ENCODE results near the gene GCSH.
A peak's percentile ranks its signal among the peaks of the same experiment; 100 is the strongest.

The GCSH gene

GRCh38 chr16:81101702-81102101 is 5.5 kb upstream of the GCSH start:
- TF ChIP-seq, protein P1, sequence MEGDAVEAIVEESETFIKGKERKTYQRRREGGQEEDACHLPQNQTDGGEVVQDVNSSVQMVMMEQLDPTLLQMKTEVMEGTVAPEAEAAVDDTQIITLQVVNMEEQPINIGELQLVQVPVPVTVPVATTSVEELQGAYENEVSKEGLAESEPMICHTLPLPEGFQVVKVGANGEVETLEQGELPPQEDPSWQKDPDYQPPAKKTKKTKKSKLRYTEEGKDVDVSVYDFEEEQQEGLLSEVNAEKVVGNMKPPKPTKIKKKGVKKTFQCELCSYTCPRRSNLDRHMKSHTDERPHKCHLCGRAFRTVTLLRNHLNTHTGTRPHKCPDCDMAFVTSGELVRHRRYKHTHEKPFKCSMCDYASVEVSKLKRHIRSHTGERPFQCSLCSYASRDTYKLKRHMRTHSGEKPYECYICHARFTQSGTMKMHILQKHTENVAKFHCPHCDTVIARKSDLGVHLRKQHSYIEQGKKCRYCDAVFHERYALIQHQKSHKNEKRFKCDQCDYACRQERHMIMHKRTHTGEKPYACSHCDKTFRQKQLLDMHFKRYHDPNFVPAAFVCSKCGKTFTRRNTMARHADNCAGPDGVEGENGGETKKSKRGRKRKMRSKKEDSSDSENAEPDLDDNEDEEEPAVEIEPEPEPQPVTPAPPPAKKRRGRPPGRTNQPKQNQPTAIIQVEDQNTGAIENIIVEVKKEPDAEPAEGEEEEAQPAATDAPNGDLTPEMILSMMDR (IDR thresholded peaks at IDR 0.05; ENCODE audit: control insufficient read depth, extremely low read depth, insufficient read depth), result no peak
- no peak overlapping the region for H3K4me3 ChIP-seq (ENCODE audit: low read depth, low read length)
- no peak for DNase-seq (ENCODE audit: low read depth)

DNA sequence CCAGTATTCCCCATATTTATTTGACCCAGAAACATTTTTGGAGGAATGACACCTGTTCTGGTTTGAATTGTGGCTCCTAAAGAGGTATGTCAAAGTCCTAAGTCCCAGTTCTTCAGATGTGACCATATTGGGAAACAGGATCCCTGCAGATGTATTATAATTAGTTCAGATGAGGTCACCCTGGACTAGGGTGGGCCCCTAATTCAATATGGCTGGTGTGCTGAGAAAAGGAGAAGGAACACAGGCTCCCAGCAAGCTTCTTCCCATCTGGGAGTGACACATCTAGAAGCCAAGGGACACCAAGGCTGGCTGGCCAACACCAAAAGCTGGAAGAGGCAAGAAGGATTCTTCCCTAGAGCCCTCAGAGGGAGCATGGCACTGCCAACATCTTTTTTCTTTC is 3.8 kb upstream of the GCSH start:
- H3K4me3 ChIP-seq (ENCODE audit: low read depth, low read length), result no peak overlapping the region
- TF ChIP-seq, protein P1 (IDR thresholded peaks at IDR 0.05; ENCODE audit: control insufficient read depth, extremely low read depth, insufficient read depth), result no peak
- no peak for DNase-seq (ENCODE audit: low read depth)

DNA sequence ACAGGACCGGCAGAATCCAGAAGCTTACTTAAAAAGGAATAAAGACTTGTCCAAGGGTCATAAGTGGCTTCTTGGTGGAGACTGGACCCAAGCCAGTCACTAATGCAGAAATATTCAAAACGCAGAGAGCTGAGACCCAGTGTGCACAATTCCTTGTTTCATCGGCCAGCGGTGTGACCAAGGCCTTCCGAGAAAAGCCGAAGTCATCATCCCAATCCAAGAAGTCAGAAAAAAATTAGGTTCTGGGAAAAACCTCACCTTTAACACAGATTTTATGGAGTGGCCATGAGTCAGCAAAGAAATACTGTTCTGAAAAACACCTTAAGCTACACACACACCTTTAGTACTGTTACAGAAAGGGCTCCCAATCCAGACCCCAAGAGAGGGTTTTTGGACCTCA is 1.0 kb upstream of the GCSH start:
- TF ChIP-seq, protein P1 (IDR thresholded peaks at IDR 0.05; ENCODE audit: control insufficient read depth, extremely low read depth, insufficient read depth), result no peak
- no peak for DNase-seq (ENCODE audit: low read depth)
- peak overlapping the region; percentile 79 for H3K4me3 ChIP-seq (ENCODE audit: low read depth, low read length)

DNA sequence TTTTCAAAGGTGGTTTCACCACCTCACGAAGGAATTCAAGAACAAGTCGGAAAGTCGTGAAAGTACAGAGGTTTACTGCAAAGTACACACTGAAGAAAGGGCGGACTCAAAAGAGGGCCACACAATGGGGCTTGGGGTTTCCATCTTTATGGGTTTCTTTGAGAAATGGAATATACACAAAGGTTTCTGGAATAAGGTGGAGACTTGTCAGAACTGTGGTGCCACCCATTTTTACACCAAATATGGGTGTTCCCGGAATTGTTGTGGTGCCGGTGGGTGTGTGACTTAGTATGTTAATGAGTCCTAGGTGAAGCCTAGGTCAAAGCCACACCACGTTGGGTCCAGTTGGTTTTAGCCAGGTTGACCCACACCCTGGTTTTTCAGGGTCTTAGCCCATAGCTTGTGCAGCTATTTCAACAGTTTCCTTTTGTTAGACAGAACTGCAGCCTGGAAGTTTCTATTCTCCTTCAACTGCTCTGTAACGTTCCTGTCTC is 567 bp upstream of the GCSH start:
- peak overlapping the region; percentile 79 for H3K4me3 ChIP-seq (ENCODE audit: low read depth, low read length)
- TF ChIP-seq, protein P1 (IDR thresholded peaks at IDR 0.05; ENCODE audit: control insufficient read depth, extremely low read depth, insufficient read depth), result no peak
- no peak for DNase-seq (ENCODE audit: low read depth)

- TF ChIP-seq, protein P1 (IDR thresholded peaks at IDR 0.05; ENCODE audit: control insufficient read depth, extremely low read depth, insufficient read depth), result no peak
- no peak for DNase-seq (ENCODE audit: low read depth)
- H3K4me3 ChIP-seq (ENCODE audit: low read depth, low read length), result peak overlapping the region; percentile 79
These were observed 592 bp downstream of the GCSH start for GRCh38 chr16:81095653-81095952.

- TF ChIP-seq, protein P1 (IDR thresholded peaks at IDR 0.05; ENCODE audit: control insufficient read depth, extremely low read depth, insufficient read depth), result no peak
- peak overlapping the region; percentile 79 for H3K4me3 ChIP-seq (ENCODE audit: low read depth, low read length)
- DNase-seq (ENCODE audit: low read depth), result no peak
These were observed 1.4 kb downstream of the GCSH start for GRCh38 chr16:81094771-81095251.

GRCh38 chr16:81088836-81089235 is 7.4 kb downstream of the GCSH start:
- TF ChIP-seq, protein P1 (IDR thresholded peaks at IDR 0.05; ENCODE audit: control insufficient read depth, extremely low read depth, insufficient read depth), result no peak
- DNase-seq (ENCODE audit: low read depth), result no peak
- no peak overlapping the region for H3K4me3 ChIP-seq (ENCODE audit: low read depth, low read length)

Measured in LNCaP clone FGC (cell line).